Measurements from ENCODE around the gene CHD6. TPM values are rescaled to one million over a fixed set of nuclear protein-coding genes. Genes with fewer than 3 reads are reported as not detected.

Gene CHD6
- total RNA-seq, 2 donors from 2014 or later: 40.9 to 72.0 TPM

DNA sequence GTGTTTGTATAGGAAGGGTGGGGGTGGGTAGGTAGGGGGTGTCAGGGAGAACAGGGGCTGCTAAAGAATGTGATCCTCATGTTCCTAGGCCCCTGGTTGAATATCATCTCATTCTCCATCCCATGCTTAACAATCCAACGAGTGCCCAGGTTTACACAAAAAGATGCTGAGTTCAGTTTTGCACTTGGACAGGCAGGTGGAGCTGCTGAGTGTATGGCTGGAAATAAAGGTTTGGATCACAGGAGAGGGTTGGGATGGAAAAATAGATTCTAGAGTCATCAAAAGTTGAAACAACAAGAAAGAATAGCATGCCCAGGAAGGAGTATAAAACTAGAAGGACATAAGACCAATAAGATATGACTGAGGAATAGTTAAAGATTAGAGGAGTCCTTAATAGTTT, 14.2 kb downstream of the CHD6 start:
- no peak overlapping the region for H3K27ac ChIP-seq
- WGBS: 68% methylated on average over 1 of the region's 1 CpG

DNA sequence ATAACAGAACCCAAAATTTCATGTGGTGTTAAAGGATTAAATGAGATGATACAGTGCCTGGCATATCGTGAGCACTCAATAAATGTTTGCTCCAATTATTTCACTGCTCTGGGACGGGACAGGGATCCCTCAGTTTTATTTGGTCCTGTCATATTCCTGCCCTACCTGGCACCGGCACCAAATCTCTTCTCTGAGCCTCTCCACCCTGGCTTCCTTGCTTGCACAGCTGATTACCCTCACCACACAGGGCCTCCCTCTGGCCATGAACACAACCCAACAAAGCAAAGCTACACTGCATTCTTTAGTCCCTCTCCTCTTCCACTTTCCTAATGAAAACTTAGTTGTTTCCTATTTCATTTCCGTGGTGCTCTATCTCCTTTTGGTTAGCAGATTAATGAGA, 16.4 kb downstream of the CHD6 start:
- Histone ChIP-seq H3K9me3 (no peaks in the 10 kb centered on the region), H3K27me3 (replicated peaks; ENCODE audit: insufficient read depth) (no peaks in the 10 kb centered on the region), H3K36me3 (no peaks in the 10 kb centered on the region), H3K4me1 (replicated peaks) (no peaks in the 10 kb centered on the region), H3K4me3 (no peak overlapping the region), H3K27ac (no peak overlapping the region)
- TF ChIP-seq, protein P1, sequence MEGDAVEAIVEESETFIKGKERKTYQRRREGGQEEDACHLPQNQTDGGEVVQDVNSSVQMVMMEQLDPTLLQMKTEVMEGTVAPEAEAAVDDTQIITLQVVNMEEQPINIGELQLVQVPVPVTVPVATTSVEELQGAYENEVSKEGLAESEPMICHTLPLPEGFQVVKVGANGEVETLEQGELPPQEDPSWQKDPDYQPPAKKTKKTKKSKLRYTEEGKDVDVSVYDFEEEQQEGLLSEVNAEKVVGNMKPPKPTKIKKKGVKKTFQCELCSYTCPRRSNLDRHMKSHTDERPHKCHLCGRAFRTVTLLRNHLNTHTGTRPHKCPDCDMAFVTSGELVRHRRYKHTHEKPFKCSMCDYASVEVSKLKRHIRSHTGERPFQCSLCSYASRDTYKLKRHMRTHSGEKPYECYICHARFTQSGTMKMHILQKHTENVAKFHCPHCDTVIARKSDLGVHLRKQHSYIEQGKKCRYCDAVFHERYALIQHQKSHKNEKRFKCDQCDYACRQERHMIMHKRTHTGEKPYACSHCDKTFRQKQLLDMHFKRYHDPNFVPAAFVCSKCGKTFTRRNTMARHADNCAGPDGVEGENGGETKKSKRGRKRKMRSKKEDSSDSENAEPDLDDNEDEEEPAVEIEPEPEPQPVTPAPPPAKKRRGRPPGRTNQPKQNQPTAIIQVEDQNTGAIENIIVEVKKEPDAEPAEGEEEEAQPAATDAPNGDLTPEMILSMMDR (IDR thresholded peaks at IDR 0.05): no peak
- TF ChIP-seq POLR2A (IDR thresholded peaks at IDR 0.05): no peak
- TF ChIP-seq POLR2AphosphoS5 (IDR thresholded peaks at IDR 0.05): no peak
- 80% methylated on average over 4 of the region's 4 CpGs for WGBS
- intact Hi-C loops (cut with DNase I): no loop called here
- no peak for DNase-seq (ENCODE audit: low spot score)

More for the DNA sequence above, 14.2 kb downstream of the CHD6 start:
- Histone ChIP-seq H3K9me3 (no peaks in the 10 kb centered on the region), H3K36me3 (no peaks in the 10 kb centered on the region), H3K27me3 (replicated peaks; ENCODE audit: insufficient read depth) (no peaks in the 10 kb centered on the region), H3K4me1 (replicated peaks) (no peaks in the 10 kb centered on the region), H3K4me3 (no peak overlapping the region)
- no peak for TF ChIP-seq POLR2AphosphoS5 (IDR thresholded peaks at IDR 0.05)
- TF ChIP-seq, protein P1 (IDR thresholded peaks at IDR 0.05): no peak
- no peak for TF ChIP-seq POLR2A (IDR thresholded peaks at IDR 0.05)
- intact Hi-C loops (cut with DNase I): no loop called here
- DNase-seq (ENCODE audit: low spot score): no peak

DNA sequence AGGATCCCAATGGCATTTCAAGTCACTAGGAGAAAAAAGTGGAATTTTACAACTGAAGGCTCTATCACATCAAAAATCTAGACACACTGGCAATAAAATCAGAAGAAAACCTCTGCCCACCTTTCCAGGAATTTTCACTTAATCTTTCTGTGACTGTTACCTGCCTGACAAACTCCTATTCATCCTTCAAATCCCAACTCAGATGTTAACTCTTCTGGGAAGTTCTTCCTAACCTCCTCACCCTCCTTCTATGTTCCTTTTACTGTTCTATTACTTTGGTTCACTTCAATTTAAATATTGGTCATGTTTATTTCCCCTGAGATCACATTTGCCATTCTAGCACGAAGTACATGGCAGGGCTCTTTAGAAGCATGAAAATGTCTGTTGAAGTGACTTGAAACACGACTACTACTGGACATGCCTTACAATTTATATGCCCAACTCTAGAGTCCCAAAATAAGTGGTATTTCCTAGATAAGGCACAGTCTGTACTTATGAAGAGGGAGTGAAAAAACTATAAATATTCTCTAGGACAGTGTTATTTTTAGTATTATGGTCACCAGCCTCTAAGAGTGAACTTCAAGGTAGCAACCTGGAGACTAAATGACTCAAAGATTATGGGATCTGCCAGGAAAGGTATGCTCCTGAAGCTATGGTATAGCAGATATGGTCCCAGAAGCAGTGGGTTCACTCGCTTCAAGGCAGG, 17.1 kb downstream of the CHD6 start:
- H3K36me3 ChIP-seq: no peaks in the 10 kb centered on the region
- H3K4me3 ChIP-seq: no peak overlapping the region
- H3K27ac ChIP-seq: no peak overlapping the region
- no peaks in the 10 kb centered on the region for H3K9me3 ChIP-seq
- DNase-seq (ENCODE audit: low spot score): no peak
- TF ChIP-seq POLR2AphosphoS5 (IDR thresholded peaks at IDR 0.05) (no peak), POLR2A (IDR thresholded peaks at IDR 0.05) (no peak)
- TF ChIP-seq, protein P1 (IDR thresholded peaks at IDR 0.05): no peak
- WGBS: 94% methylated on average over 3 of the region's 3 CpGs
- no peaks in the 10 kb centered on the region for H3K27me3 ChIP-seq (replicated peaks; ENCODE audit: insufficient read depth)
- intact Hi-C loops (cut with DNase I): no loop called here
- H3K4me1 ChIP-seq (replicated peaks): no peaks in the 10 kb centered on the region

DNA sequence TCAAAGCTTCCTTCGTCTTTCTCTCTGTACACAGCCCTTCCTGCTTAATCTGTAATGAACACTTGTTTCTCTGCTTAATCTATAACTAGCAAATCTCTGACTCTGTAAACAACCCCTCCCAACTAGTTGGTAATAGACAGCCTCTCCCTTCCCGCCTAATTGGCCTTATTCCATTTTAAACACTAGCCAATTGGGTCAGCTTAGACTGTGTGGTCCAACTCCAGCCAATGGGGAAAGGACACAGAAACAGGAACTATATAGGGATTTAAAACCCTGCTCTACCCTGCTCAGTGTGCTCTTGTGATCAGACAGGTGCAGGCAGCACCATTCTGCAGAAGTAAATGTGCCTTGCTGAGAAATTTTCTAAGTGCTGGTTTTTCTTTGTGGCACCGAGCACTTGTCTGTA, 18.5 kb downstream of the CHD6 start:
- DNase-seq (ENCODE audit: low spot score): no peak
- intact Hi-C loops (cut with DNase I): no loop called here

More for the DNA sequence above, 18.5 kb downstream of the CHD6 start:
- no peak for TF ChIP-seq POLR2A (IDR thresholded peaks at IDR 0.05)
- TF ChIP-seq, protein P1 (IDR thresholded peaks at IDR 0.05): no peak
- TF ChIP-seq POLR2AphosphoS5 (IDR thresholded peaks at IDR 0.05): no peak
- Histone ChIP-seq H3K4me3 (no peak overlapping the region), H3K4me1 (replicated peaks) (no peaks in the 10 kb centered on the region), H3K9me3 (no peaks in the 10 kb centered on the region), H3K36me3 (no peaks in the 10 kb centered on the region), H3K27me3 (replicated peaks; ENCODE audit: insufficient read depth) (no peaks in the 10 kb centered on the region), H3K27ac (no peak overlapping the region)
- 72% methylated on average over 3 of the region's 3 CpGs for WGBS

All from prostate gland (tissue), 2 donors.